Neural crest cell (in vitro differentiated cells): ENCODE results near the gene TBX4. TPM values are rescaled to one million over a fixed set of nuclear protein-coding genes. Genes with fewer than 3 reads are reported as not detected.

ENCODE experiments used
- DNase-seq: peaks from one replicate; pipeline ENCODE4 v3.0.0; 2021; ENCODE audit warnings: low read depth, mixed read lengths, low spot score
- H3K27ac Mint-ChIP-seq: one replicate; pipeline ENCODE4 v1.8.0; 2021; ENCODE audit warnings: mild to moderate bottlenecking, mixed read lengths; ENCODE audit not compliant: unreplicated experiment
- H3K27me3 Mint-ChIP-seq: 2 replicates; pipeline ENCODE4 v1.8.0; 2021; ENCODE audit warnings: low read depth, mild to moderate bottlenecking, mixed read lengths
- H3K36me3 Mint-ChIP-seq: 2 replicates; pipeline ENCODE4 v1.8.0; 2021; ENCODE audit warnings: low read depth, mild to moderate bottlenecking, mixed read lengths
- H3K4me1 Mint-ChIP-seq: 2 replicates; pipeline ENCODE4 v1.8.0; 2021; ENCODE audit warnings: mixed read lengths
- H3K4me3 Mint-ChIP-seq: one replicate; pipeline ENCODE4 v1.8.0; 2021; ENCODE audit warnings: mild to moderate bottlenecking, mixed read lengths
- H3K9me3 Mint-ChIP-seq: 2 replicates; pipeline ENCODE4 v1.8.0; 2021; ENCODE audit warnings: mixed read lengths
- CTCF ChIP-seq: fragments of 200-600 bp; sonication (generic); conservative IDR thresholded peaks from 2 replicates; pipeline ENCODE4 v1.5.0; 2021; ENCODE audit warnings: antibody characterized with exemption, mild to moderate bottlenecking
- total RNA-seq: library from RNA; stranded (reverse); gene quantifications from 2 replicates; pipeline ENCODE4 v1.2.1, GENCODE V29; 2021

Gene TBX4
- total RNA-seq, 1 donor from 2014 or later, result not detected

GRCh38 chr17:61469474-61469873 is 17.3 kb downstream of the TBX4 start:
- Mint-ChIP-seq H3K4me1 (peaks cover 6% of the 10 kb centered on the region), H3K27me3 (peaks cover 22% of the 10 kb centered on the region)

GRCh38 chr17:61469949-61470348 is 17.7 kb downstream of the TBX4 start:
- Mint-ChIP-seq H3K36me3 (no peaks in the 10 kb centered on the region), H3K4me1 (peaks cover 6% of the 10 kb centered on the region), H3K27me3 (peaks cover 17% of the 10 kb centered on the region), H3K27ac (no peak overlapping the region), H3K4me3 (no peak overlapping the region), H3K9me3 (no peaks in the 10 kb centered on the region)
- no peak for TF ChIP-seq CTCF
- no peak for DNase-seq

More at GRCh38 chr17:61469474-61469873, 17.3 kb downstream of the TBX4 start:
- no peak for TF ChIP-seq CTCF
- Mint-ChIP-seq H3K4me3 (no peak overlapping the region), H3K36me3 (no peaks in the 10 kb centered on the region), H3K9me3 (no peaks in the 10 kb centered on the region), H3K27ac (no peak overlapping the region)
- DNase-seq, result no peak

- peaks cover 11% of the 10 kb centered on the region for H3K27me3 Mint-ChIP-seq
- TF ChIP-seq CTCF, result no peak
- no peak overlapping the region for H3K27ac Mint-ChIP-seq
- H3K4me3 Mint-ChIP-seq, result no peak overlapping the region
- no peak for DNase-seq
- H3K9me3 Mint-ChIP-seq, result no peaks in the 10 kb centered on the region
- H3K36me3 Mint-ChIP-seq, result no peaks in the 10 kb centered on the region
- peaks cover 6% of the 10 kb centered on the region for H3K4me1 Mint-ChIP-seq
Observed at GRCh38 chr17:61470530-61471136, 18.4 kb downstream of the TBX4 start.

GRCh38 chr17:61474235-61474927 is 22.2 kb downstream of the TBX4 start:
- no peak overlapping the region for H3K27ac Mint-ChIP-seq
- TF ChIP-seq CTCF, result no peak
- H3K36me3 Mint-ChIP-seq, result no peaks in the 10 kb centered on the region
- H3K4me1 Mint-ChIP-seq, result no peaks in the 10 kb centered on the region
- no peaks in the 10 kb centered on the region for H3K9me3 Mint-ChIP-seq
- DNase-seq, result no peak
- H3K4me3 Mint-ChIP-seq, result no peak overlapping the region
- peaks cover 5% of the 10 kb centered on the region for H3K27me3 Mint-ChIP-seq

- Mint-ChIP-seq H3K36me3 (no peaks in the 10 kb centered on the region), H3K27ac (no peak overlapping the region)
- DNase-seq, result no peak
Observed at GRCh38 chr17:61474934-61475333, 22.7 kb downstream of the TBX4 start.

More at GRCh38 chr17:61474934-61475333, 22.7 kb downstream of the TBX4 start:
- Mint-ChIP-seq H3K9me3 (no peaks in the 10 kb centered on the region), H3K4me3 (no peak overlapping the region), H3K27me3 (peaks cover 5% of the 10 kb centered on the region), H3K4me1 (no peaks in the 10 kb centered on the region)
- no peak for TF ChIP-seq CTCF
